GM12878 (cell line): ENCODE data around the gene FANCG. TPM values are rescaled to one million over a fixed set of nuclear protein-coding genes. Genes with fewer than 3 reads are reported as not detected.

ENCODE experiments used
- BACH1 ChIP-seq: fragments of 450-650 bp; IDR thresholded peaks from 2 replicates; pipeline ENCODE4 v1.6.1; 2017; ENCODE audit warnings: mild to moderate bottlenecking, borderline replicate concordance
- CREM ChIP-seq: IDR thresholded peaks from 2 replicates; pipeline ENCODE4 v1.6.1; 2014; ENCODE audit warnings: antibody characterized with exemption, low read depth
- ETV6 ChIP-seq, 2 experiments: fragments of 450-650 bp in 1 of 2; IDR thresholded peaks in 1 of 2; conservative IDR thresholded peaks in 1 of 2; 2 replicates each; pipeline ENCODE4 v1.6.1; 2014; ENCODE audit warnings: antibody characterized with exemption in 1 of 2, borderline replicate concordance in 1 of 2, low read depth in 1 of 2, mild to moderate bottlenecking in 1 of 2, moderate library complexity in 1 of 2
- HCFC1 ChIP-seq: fragments of 150-350 bp; IDR thresholded peaks from 2 replicates; pipeline ENCODE4 v1.6.1; 2014; ENCODE audit warnings: low read length
- HDAC2 ChIP-seq: fragments of 200-600 bp; sonication (generic); IDR thresholded peaks from 2 replicates; pipeline ENCODE4 v1.6.1; 2017
- HSF1 ChIP-seq: fragments of 150-350 bp; IDR thresholded peaks from 2 replicates; pipeline ENCODE4 v1.6.1; 2014; ENCODE audit warnings: mild to moderate bottlenecking, low read depth, low read length
- MTA2 ChIP-seq: fragments of 450-650 bp; IDR thresholded peaks from 2 replicates; pipeline ENCODE4 v1.6.1; 2016; ENCODE audit warnings: low read depth, mild to moderate bottlenecking, moderate library complexity
- NFIC ChIP-seq: IDR thresholded peaks from 2 replicates; pipeline ENCODE4 v1.6.1; 2012; ENCODE audit warnings: low read depth, mild to moderate bottlenecking, inconsistent platforms, low read length, moderate library complexity
- NFYA ChIP-seq: IDR thresholded peaks from 2 replicates; pipeline ENCODE4 v1.6.1; 2011; ENCODE audit warnings: low read depth, mild to moderate bottlenecking, low read length, improper control_type of control experiment, borderline replicate concordance
- NR2C2 ChIP-seq: IDR thresholded peaks from 2 replicates; pipeline ENCODE4 v1.6.1; 2011; ENCODE audit warnings: borderline replicate concordance, low read depth; ENCODE audit not compliant: control insufficient read depth, insufficient read length
- NR2F1 ChIP-seq: fragments of 450-650 bp; conservative IDR thresholded peaks from 2 replicates; pipeline ENCODE4 v1.6.1; 2017; ENCODE audit warnings: mild to moderate bottlenecking
- POLR2AphosphoS2 ChIP-seq: IDR thresholded peaks from 2 replicates; pipeline ENCODE4 v1.6.1; 2011; ENCODE audit warnings: low read depth, mild to moderate bottlenecking, low read length, improper control_type of control experiment, moderate library complexity
- POU2F2 ChIP-seq: IDR thresholded peaks from 3 replicates; pipeline ENCODE4 v1.6.1; 2011; ENCODE audit warnings: low read depth, mild to moderate bottlenecking, low read length, borderline replicate concordance
- RCOR1 ChIP-seq: conservative IDR thresholded peaks from 2 replicates; pipeline ENCODE4 v1.6.1; 2012; ENCODE audit warnings: low read depth, low read length, improper control_type of control experiment
- REST ChIP-seq: IDR thresholded peaks from 2 replicates; pipeline ENCODE4 v1.6.1; 2012; ENCODE audit warnings: mild to moderate bottlenecking, low read depth, low read length
- SIN3A ChIP-seq: IDR thresholded peaks from 2 replicates; pipeline ENCODE4 v1.6.1; 2012; ENCODE audit warnings: low read depth, low read length, improper control_type of control experiment
- SRF ChIP-seq, 2 experiments: IDR thresholded peaks; 2 replicates each; pipeline ENCODE4 v1.6.1; 2011; ENCODE audit warnings: low read depth in 2 of 2, low read length in 2 of 2, mild to moderate bottlenecking in 1 of 2, moderate library complexity in 1 of 2
- SUPT20H ChIP-seq: IDR thresholded peaks from 2 replicates; pipeline ENCODE4 v1.6.1; 2011; ENCODE audit warnings: low read depth, mild to moderate bottlenecking, low read length, moderate library complexity, borderline replicate concordance; ENCODE audit not compliant: control insufficient read depth
- TCF12 ChIP-seq: IDR thresholded peaks from 2 replicates; pipeline ENCODE4 v1.6.1; 2011; ENCODE audit warnings: low read depth, mild to moderate bottlenecking, low read length
- ZNF274 ChIP-seq: IDR thresholded peaks from one replicate; pipeline ENCODE4 v1.8.0; 2011; ENCODE audit not compliant: insufficient read length, insufficient read depth
- ZSCAN29 ChIP-seq: fragments of 450-650 bp; IDR thresholded peaks from 2 replicates; pipeline ENCODE4 v1.6.1; 2017; ENCODE audit warnings: mild to moderate bottlenecking, moderate library complexity
- polyA plus RNA-seq, 11 experiments: library from polyadenylated mRNA; depleted of rRNA in 4 of 11; unstranded in 6 of 11; stranded (reverse) in 5 of 11; fragments of >200 nt; fragmentation: Nextera tagmentation in 4 of 11; fragmentation: Illumina TruSeq in 1 of 11; extraction: Ambion mirVana in 4 of 11; extraction: Trizol in 1 of 11; gene quantifications; 1 replicate in 1 of 11; 2 replicates in 10 of 11; pipeline versions ENCODE4 v1.2.1 to v1.2.3, GENCODE V29; 2011 to 2016; ENCODE audit warnings: inconsistent platforms in 2 of 11, missing spikeins in 2 of 11, low read depth in 1 of 11
- total RNA-seq, 4 experiments: library from RNA; depleted of rRNA in 3 of 4; stranded (reverse); fragments of >200 nt in 3 of 4; fragmentation: Illumina TruSeq in 1 of 4; extraction: Trizol in 1 of 4; gene quantifications; 2 replicates each; pipeline versions ENCODE4 v1.2.1 to v1.2.3, GENCODE V29; 2013 to 2021
- TF ChIP-seq, protein P1 (sequence below): fragments of 450-650 bp; formaldehyde crosslinking; IDR thresholded peaks from 2 replicates; pipeline ENCODE4 v1.4.0; 2022; ENCODE audit warnings: mild to moderate bottlenecking, moderate library complexity

FANCG gene
- total and polyA plus RNA-seq, 10 of the 15 experiments (the other 5 are each of a cell fraction or from before 2014, with no cell fraction given): 16.4 to 78.7 (median 45.4) TPM

DNA sequence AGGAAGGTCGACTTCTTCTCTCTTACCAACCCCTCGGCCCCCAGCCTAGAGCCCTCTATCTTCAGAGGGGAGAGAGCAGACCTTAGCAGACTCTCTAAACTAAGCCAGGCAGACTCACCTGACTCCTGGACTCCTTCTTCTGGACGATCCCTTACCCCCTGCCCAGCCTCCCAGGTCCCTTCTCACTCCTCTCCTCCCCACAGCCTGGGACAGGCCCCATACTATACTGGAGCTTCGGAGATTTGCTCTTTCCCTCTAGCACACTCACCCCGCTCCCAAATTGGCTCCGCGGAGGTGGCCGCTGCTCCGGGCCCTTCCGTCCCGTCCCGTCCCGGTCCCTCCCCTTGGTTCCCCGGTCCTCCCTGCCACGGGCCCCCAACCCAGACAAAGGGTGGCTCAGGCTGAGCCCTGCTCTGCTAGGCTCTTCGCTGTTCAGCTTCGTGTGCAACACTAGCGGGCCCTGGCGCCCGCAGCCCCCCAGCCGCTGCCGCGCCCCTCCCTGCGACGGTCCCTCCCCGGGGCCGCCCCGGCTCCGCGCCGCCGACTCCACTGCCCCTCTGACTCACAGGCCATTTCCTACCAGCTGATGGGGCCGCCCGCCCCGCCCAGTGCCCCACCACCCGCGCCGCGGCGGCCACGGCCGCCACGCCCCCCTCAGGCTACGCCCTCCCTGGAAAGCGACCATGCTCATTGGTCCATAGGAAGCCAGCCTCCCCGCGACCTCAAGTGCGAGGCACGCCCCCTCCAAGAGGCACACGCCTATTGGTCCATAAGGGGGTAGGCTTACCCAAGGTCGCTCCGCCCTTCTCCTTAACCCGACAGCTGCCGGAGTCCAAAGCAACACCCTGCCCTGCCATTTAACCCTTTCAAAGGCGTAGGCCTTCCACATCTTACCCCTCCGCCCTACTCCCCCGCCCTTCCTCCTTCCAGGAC, 31.5 kb upstream of the FANCG start (continued):
- TF ChIP-seq HSF1: no peak
- TF ChIP-seq, protein P1, sequence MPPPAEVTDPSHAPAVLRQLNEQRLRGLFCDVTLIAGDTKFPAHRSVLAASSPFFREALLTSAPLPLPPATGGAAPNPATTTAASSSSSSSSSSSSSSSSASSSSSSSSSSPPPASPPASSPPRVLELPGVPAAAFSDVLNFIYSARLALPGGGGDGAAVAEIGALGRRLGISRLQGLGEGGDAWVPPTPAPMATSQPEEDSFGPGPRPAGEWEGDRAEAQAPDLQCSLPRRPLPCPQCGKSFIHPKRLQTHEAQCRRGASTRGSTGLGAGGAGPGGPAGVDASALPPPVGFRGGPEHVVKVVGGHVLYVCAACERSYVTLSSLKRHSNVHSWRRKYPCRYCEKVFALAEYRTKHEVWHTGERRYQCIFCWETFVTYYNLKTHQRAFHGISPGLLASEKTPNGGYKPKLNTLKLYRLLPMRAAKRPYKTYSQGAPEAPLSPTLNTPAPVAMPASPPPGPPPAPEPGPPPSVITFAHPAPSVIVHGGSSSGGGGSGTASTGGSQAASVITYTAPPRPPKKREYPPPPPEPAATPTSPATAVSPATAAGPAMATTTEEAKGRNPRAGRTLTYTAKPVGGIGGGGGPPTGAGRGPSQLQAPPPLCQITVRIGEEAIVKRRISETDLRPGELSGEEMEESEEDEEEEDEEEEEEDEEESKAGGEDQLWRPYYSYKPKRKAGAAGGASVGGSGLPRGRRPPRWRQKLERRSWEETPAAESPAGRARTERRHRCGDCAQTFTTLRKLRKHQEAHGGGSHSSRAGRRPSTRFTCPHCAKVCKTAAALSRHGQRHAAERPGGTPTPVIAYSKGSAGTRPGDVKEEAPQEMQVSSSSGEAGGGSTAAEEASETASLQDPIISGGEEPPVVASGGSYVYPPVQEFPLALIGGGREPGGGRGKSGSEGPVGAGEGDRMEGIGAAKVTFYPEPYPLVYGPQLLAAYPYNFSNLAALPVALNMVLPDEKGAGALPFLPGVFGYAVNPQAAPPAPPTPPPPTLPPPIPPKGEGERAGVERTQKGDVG (CRISPR knock-in tag): no peak
- peak; percentile 52; the same call in 1 of the 2 replicates for TF ChIP-seq SIN3A
- TF ChIP-seq RCOR1: no peak
- no peak for TF ChIP-seq ETV6 (conservative IDR thresholded peaks at IDR 0.05 in 1 of 2, IDR thresholded peaks at IDR 0.05 in 1 of 2; ENCODE audit: borderline replicate concordance in 1 of 2, low read depth in 1 of 2)
- TF ChIP-seq ZSCAN29: no peak
- no peak for TF ChIP-seq NFYA
- no peak for TF ChIP-seq ZNF274
- TF ChIP-seq TCF12: no peak
- TF ChIP-seq BACH1: peak; percentile 30; the same call in 1 of the 2 replicates
- no peak for TF ChIP-seq POLR2AphosphoS2
- TF ChIP-seq POU2F2: no peak
- no peak for TF ChIP-seq SUPT20H
- no peak for TF ChIP-seq SRF (IDR thresholded peaks at IDR 0.05; ENCODE audit: low read depth in 2 of 2, low read length in 2 of 2)
- no peak for TF ChIP-seq HCFC1
- no peak for TF ChIP-seq NR2C2
- TF ChIP-seq NFIC: no peak
- no peak for TF ChIP-seq CREM
- no peak for TF ChIP-seq MTA2
- TF ChIP-seq NR2F1: peak; percentile 57
- no peak for TF ChIP-seq HDAC2
- TF ChIP-seq REST: no peak
